GM18873 (cell line): Measurements from ENCODE around the gene ABCF3.

Experiments
- ATAC-seq: cut with Tn5 transposase; IDR thresholded peaks from one replicate; pipeline ENCODE4 v1.9.1; 2021; ENCODE audit warnings: mild to moderate bottlenecking, moderate library complexity, moderate number of reproducible peaks; ENCODE audit not compliant: unreplicated experiment, low FRiP score

Gene ABCF3

DNA sequence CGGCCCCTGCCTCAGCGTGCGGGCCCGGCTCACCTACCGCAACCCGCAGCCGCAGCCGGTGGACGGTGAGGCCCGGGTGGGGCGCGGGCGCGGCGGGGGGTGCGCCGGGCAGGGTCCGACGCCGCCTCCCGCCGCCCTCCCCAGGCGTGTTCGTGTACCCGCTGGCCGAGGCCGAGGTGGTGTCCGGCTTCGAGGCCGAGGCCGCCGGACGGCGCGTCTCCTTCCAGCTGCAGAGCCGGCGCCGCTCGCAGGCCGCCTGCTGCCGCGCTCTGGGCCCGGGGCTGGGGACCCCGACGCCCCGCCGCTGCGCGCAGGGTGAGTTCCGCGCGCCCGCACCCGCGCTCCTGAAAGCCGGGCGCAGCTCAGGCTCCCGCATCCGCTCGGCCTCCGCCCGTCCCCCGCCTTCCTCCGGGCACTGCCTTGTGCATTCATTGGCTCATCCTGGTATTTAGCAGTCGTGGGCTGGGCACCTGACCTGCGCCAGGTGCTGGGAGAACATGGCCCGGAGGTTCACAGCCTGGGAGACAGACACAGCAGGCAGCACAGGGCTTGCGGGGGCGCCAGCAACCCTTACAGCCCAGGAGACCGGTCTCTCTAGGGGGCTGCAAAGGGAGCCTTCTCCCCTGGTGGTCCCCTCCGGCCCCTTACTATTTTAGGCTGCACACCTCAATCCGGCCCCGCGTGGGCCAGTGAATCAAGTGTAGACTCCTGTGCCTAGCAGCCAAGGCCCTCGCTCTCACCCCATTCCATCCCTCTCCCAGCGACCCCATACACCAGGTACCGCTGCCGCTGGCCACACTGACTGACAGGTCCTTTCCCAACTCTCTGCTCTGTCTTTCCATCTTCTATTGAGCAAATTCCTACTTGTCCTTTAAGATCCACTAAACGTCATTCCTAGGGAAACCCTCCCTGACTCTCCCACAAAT lies 44.9 kb downstream of the ABCF3 start:
- no peak for ATAC-seq

DNA sequence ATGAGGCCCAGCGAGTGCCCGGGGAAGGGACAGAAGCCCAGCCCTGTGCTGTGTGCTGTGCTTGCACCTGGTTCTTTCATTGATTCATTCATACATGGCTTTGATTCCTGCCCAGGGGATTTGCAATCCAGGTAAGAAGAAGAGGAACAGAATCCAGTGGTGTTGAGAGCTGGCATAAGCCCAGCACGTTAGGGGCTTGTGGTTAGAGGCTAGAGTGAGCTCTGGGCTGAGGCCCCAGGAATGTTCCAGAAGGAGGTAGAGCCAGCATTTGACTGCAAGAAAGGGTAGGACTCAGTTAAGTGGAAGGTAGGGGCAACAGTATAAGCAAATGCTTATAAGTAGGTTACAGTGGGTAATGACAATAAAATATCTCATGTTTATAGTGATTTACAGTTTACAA lies 45.7 kb downstream of the ABCF3 start:
- no peak for ATAC-seq

- no peak for ATAC-seq
Observed at GRCh38 chr3:184233127-184233843, 47.3 kb downstream of the ABCF3 start.

- no peak for ATAC-seq
Observed at GRCh38 chr3:184234224-184234623, 48.2 kb downstream of the ABCF3 start.

- ATAC-seq, result no peak
Observed at GRCh38 chr3:184234671-184235380, 48.8 kb downstream of the ABCF3 start.

DNA sequence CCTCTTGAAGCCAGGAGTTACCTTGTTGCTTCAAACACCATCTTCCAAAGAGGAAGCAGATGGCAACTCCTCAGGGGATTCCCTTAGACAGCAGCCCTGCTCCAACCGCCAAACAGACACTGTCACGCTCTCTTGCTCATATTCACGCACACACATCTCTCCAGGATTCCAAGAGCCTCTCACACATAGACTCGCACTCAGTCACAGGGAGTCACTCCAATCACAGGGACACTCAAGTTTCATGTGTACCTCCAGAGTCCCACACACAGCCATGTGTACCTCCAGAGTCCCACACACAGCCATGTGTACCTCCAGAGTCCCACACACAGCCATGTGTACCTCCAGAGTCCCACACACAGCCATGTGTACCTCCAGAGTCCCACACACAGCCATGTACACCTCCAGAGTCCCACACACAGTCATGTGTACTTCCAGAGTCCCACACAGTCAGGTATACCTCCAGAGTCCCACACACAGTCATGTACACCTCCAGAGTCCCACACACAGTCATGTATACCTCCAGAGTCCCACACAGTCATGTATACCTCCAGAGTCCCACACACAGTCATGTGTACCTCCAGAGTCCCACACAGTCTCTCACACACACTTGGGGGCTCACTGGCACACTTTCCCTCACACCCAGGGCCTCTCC lies 49.5 kb downstream of the ABCF3 start:
- no peak for ATAC-seq

DNA sequence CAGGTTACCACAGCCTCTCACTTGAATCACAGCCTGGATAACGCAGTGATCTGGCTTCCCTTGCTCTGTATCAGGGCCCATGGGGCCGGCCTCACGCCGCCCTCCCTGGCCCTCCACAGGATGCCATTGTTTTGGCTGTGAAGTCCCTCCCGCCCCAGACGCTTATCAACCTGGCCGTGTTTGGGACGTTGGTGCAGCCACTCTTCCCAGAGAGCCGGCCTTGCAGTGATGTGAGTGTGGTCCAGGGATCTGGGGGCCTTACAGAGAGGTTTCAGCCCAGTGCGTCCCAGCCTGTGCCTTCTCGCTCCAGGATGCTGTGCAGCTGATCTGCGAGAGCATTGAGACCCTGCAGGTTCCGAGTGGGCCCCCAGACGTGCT lies 50.0 kb downstream of the ABCF3 start:
- no peak for ATAC-seq

- no peak for ATAC-seq
Observed at GRCh38 chr3:184236636-184237035, 50.6 kb downstream of the ABCF3 start.

- no peak for ATAC-seq
Observed at GRCh38 chr3:184237211-184237610, 51.2 kb downstream of the ABCF3 start.

GRCh38 chr3:184237807-184238206 lies 51.8 kb downstream of the ABCF3 start:
- no peak for ATAC-seq

GRCh38 chr3:184238246-184238818 lies 52.3 kb downstream of the ABCF3 start:
- no peak for ATAC-seq

DNA sequence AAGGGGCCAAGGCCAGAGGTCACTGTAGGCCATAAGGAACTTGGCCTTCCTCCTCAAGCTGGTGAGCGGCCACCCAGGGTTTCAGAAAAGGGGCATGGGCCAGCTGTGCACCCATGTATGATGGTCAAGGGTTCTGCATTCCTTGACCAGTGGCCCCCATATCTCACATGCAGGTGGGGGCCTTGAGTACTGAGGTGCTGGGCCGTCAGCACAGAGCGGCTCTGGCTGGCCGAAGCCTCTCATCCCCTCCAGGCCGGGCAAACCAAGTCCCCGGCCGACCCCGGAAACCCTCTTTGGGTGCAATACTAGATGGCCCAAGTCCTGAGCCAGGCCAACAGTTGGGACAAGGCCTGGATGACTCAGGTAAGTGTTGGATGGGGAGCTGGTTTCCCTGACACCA lies 53.2 kb downstream of the ABCF3 start:
- ATAC-seq, result no peak

GRCh38 chr3:184239708-184240107 lies 53.7 kb downstream of the ABCF3 start:
- ATAC-seq, result no peak

DNA sequence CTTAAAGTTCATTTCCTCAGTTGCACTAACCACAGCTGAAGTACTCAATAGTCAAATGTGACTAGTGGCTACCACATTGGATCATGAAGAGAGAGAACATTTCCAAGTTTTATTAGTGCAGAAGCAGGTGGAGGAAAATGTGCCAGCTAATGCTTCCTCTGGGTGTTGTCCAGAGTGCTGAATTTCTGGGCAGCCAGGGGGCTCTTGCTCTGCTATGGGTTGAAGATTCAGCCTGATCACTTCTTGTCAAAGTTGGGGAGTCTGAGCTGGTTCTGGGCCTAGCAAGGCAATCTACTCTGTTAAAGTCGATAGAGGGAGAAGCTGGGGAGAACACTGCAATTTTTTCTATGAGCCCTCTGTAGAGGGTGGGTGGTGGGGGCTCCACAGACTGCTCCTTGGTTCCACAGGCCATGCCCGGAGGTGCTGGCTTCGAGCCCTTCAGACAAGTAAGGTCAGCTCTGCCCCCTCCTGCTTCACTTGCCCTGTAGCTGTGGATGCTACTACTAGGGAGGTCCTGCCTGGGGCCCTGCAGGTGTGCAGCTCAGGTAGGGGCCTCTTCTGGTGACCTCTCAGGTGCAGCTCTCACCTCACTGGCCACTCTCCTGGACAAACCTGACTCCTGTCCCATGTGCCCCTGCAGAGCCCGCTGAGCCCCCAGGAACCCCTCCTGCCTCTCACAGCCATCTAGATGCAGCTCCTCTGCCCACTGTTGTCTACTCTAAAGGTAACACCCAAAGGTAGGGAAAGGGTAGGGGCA lies 54.6 kb downstream of the ABCF3 start:
- ATAC-seq, result no peak

- no peak for ATAC-seq
Observed at GRCh38 chr3:184241141-184241446, 55.1 kb downstream of the ABCF3 start.

DNA sequence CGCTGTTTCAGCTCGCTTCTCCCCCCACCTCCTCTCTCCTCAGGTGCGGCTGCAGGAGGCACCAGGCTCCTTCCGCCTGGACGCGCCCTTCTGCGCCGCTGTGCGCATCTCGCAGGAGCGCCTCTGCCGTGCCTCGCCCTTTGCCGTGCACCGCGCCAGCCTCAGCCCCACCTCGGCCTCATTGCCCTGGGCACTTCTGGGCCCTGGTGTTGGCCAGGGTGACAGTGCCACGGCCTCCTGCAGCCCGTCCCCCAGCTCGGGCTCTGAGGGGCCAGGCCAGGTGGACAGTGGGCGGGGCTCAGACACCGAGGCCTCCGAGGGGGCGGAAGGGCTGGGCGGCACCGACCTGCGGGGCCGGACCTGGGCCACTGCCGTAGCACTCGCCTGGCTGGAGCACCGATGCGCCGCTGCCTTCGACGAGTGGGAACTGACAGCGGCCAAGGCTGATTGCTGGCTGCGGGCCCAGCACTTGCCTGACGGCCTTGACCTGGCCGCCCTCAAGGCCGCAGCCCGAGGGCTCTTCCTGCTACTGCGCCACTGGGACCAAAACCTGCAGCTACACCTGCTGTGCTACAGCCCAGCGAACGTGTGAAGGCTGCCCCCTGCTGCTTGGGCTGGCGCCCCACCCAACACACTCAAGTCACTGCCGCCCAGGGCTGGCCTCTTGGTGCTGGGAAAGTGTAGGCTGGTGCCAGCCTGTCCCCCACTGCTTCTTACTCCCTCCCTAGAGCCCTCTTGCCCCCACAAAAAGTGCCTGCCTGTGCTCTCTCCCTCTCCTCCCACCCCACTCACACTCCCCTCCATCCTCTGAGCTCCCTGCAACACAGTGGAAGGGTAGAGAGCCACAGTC lies 55.7 kb downstream of the ABCF3 start:
- no peak for ATAC-seq

DNA sequence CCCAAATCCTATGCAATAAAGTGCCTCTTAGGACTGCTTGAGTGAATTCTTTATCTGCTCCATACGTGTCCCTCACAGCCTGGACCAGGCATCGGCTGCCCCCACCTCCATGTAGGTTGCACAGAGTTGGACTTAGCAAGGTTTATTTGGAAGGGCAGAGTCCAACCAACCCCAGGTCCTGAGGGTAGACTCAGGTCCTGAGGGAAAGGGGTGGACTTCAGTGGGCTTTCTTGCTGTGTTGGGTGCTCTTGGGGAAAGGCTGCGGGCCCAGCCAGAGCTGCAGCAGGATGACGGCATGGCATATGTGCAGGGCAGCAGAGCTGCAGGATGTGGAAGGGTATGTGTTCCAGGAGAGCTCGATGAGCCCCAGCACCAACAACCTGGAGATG lies 56.3 kb downstream of the ABCF3 start:
- no peak for ATAC-seq
